Tibial nerve (tissue), 4 donors: ENCODE measurements around the gene ANAPC10. TPM values are rescaled to one million over a fixed set of nuclear protein-coding genes. Genes with fewer than 3 reads are reported as not detected.
A peak's percentile ranks its signal among the peaks of the same experiment; 100 is the strongest.

Source experiments
- DNase-seq, 2 donors: peaks; one replicate each; pipeline ENCODE4 v3.0.0-alpha.2; 2019; ENCODE audit warnings: low spot score in 2 of 2
- H3K27ac ChIP-seq, 4 donors: fragments of 200-600 bp; sonication (generic) in 3 of 4; one replicate each; pipeline ENCODE4 v1.5.1; 2017 to 2019; ENCODE audit warnings: mild to moderate bottlenecking in 1 of 4
- H3K27me3 ChIP-seq, 2 donors: fragments of 200-600 bp; sonication (generic) in 1 of 2; one replicate each; pipeline versions ENCODE4 v1.5.1 to v1.6.0; 2017 to 2019
- H3K36me3 ChIP-seq, 3 donors: fragments of 200-600 bp; sonication (generic); one replicate each; pipeline ENCODE4 v1.5.1; 2018 to 2019
- H3K4me1 ChIP-seq, 4 donors: fragments of 200-600 bp; sonication (generic) in 3 of 4; one replicate each; pipeline ENCODE4 v1.5.1; 2017 to 2019
- H3K4me3 ChIP-seq, 4 donors: fragments of 200-600 bp; sonication (generic) in 3 of 4; one replicate each; pipeline ENCODE4 v1.5.1; 2017 to 2019; ENCODE audit warnings: mild to moderate bottlenecking in 1 of 4, moderate library complexity in 1 of 4
- H3K9me3 ChIP-seq, 4 donors: fragments of 200-600 bp; sonication (generic) in 3 of 4; one replicate each; pipeline ENCODE4 v1.5.1; 2017 to 2019
- CTCF ChIP-seq, 5 experiments: fragments of 200-600 bp in 3 of 5; fragments of 450-650 bp in 2 of 5; sonication (generic) in 3 of 5; IDR thresholded peaks; one replicate each; pipeline ENCODE4 v1.5.1; 2016 to 2019; ENCODE audit warnings: antibody characterized with exemption in 5 of 5, mild to moderate bottlenecking in 3 of 5, moderate library complexity in 2 of 5
- EP300 ChIP-seq, 2 donors: sonication (generic); formaldehyde crosslinking; IDR thresholded peaks; one replicate each; pipeline ENCODE4 v1.6.1; 2017; ENCODE audit warnings: antibody characterized with exemption in 2 of 2, mild to moderate bottlenecking in 1 of 2
- POLR2A ChIP-seq, 2 donors: fragments of 450-650 bp; IDR thresholded peaks; one replicate each; pipeline ENCODE4 v1.6.1; 2017; ENCODE audit warnings: antibody characterized with exemption in 2 of 2, mild to moderate bottlenecking in 2 of 2, moderate library complexity in 2 of 2
- WGBS, 2 donors: methylation state at CpG; one replicate each; pipeline ENCODE4 v1.1.5; 2018; 5-methylcytosine and 5-hydroxymethylcytosine counted together
- total RNA-seq, 4 donors: library from RNA; depleted of rRNA; stranded (reverse); fragments of >200 nt; gene quantifications; one replicate each; pipeline ENCODE4 v1.1.0, GENCODE V29; 2016

The ANAPC10 gene
- total RNA-seq, 4 donors from 2014 or later = 15.7 to 44.2 (median 21.9) TPM

GRCh38 chr4:145047151-145047550, 50.8 kb downstream of the ANAPC10 start:
- 70 to 74% methylated on average over 4 of the region's 4 CpGs for WGBS, 2 donors
- H3K27ac ChIP-seq = peak overlapping the region in 1 of 4 donors; percentile 5
- no peaks in the 10 kb centered on the region for H3K27me3 ChIP-seq
- no peaks in the 10 kb centered on the region for H3K9me3 ChIP-seq
- H3K4me1 ChIP-seq = peaks cover 0 to 49% (median 5%) of the 10 kb centered on the region in 4 donors
- peak in 1 of 2 donors; percentile 10 for DNase-seq
- TF ChIP-seq EP300 (IDR thresholded peaks at IDR 0.05) (peak in 1 of 2 donors; percentile 80), POLR2A (IDR thresholded peaks at IDR 0.05) (no peak)
- H3K36me3 ChIP-seq = peaks cover 0 to 7% (median 0%) of the 10 kb centered on the region in 3 donors
- H3K4me3 ChIP-seq = no peak overlapping the region

- Histone ChIP-seq H3K4me3 (no peak overlapping the region), H3K4me1 (peaks cover 0 to 65% (median 5%) of the 10 kb centered on the region in 4 donors)
Measured at GRCh38 chr4:145045180-145045579, 52.8 kb downstream of the ANAPC10 start.

GRCh38 chr4:145044341-145044740, 53.7 kb downstream of the ANAPC10 start:
- H3K4me3 ChIP-seq = no peak overlapping the region
- no peaks in the 10 kb centered on the region for H3K36me3 ChIP-seq
- WGBS, 2 donors = 34 to 39% methylated on average over 3 of the region's 3 CpGs
- no peaks in the 10 kb centered on the region for H3K9me3 ChIP-seq
- H3K27me3 ChIP-seq = no peaks in the 10 kb centered on the region
- H3K4me1 ChIP-seq = peaks cover 0 to 65% (median 5%) of the 10 kb centered on the region in 4 donors
- TF ChIP-seq CTCF (IDR thresholded peaks at IDR 0.05) (no peak), POLR2A (IDR thresholded peaks at IDR 0.05) (no peak), EP300 (IDR thresholded peaks at IDR 0.05) (no peak)
- no peak overlapping the region for H3K27ac ChIP-seq
- no peak for DNase-seq

More at GRCh38 chr4:145045180-145045579, 52.8 kb downstream of the ANAPC10 start:
- no peak for TF ChIP-seq POLR2A (IDR thresholded peaks at IDR 0.05)
- no peak for TF ChIP-seq CTCF (IDR thresholded peaks at IDR 0.05)
- no peak for TF ChIP-seq EP300 (IDR thresholded peaks at IDR 0.05)
- Histone ChIP-seq H3K9me3 (no peaks in the 10 kb centered on the region), H3K27me3 (no peaks in the 10 kb centered on the region), H3K36me3 (no peaks in the 10 kb centered on the region), H3K27ac (no peak overlapping the region)
- 56 to 62% methylated on average over 1 of the region's 1 CpG for WGBS, 2 donors
- DNase-seq = no peak

GRCh38 chr4:145043306-145043705, 54.7 kb downstream of the ANAPC10 start:
- TF ChIP-seq EP300 (IDR thresholded peaks at IDR 0.05) (no peak), CTCF (IDR thresholded peaks at IDR 0.05) (no peak), POLR2A (IDR thresholded peaks at IDR 0.05) (no peak)

GRCh38 chr4:145042601-145043285, 55.3 kb downstream of the ANAPC10 start:
- H3K27me3 ChIP-seq = no peaks in the 10 kb centered on the region
- no peak overlapping the region for H3K27ac ChIP-seq
- H3K4me3 ChIP-seq = no peak overlapping the region
- 45 to 51% methylated on average over 3 of the region's 3 CpGs for WGBS, 2 donors
- H3K4me1 ChIP-seq = peaks cover 0 to 60% (median 5%) of the 10 kb centered on the region in 4 donors
- no peak for DNase-seq
- H3K36me3 ChIP-seq = no peaks in the 10 kb centered on the region
- H3K9me3 ChIP-seq = no peaks in the 10 kb centered on the region
- TF ChIP-seq CTCF (IDR thresholded peaks at IDR 0.05) (no peak), EP300 (IDR thresholded peaks at IDR 0.05) (no peak)

More at GRCh38 chr4:145043306-145043705, 54.7 kb downstream of the ANAPC10 start:
- H3K4me1 ChIP-seq = peaks cover 0 to 65% (median 5%) of the 10 kb centered on the region in 4 donors
- no peak overlapping the region for H3K4me3 ChIP-seq
- no peaks in the 10 kb centered on the region for H3K27me3 ChIP-seq
- H3K9me3 ChIP-seq = no peaks in the 10 kb centered on the region
- no peaks in the 10 kb centered on the region for H3K36me3 ChIP-seq
- 52 to 60% methylated on average over 3 of the region's 3 CpGs for WGBS, 2 donors
- DNase-seq = no peak
- H3K27ac ChIP-seq = no peak overlapping the region
